Epithelial cell of prostate (primary cell): Measurements from ENCODE around the gene APBA2.

Source experiments
- DNase-seq: peaks from one replicate; pipeline ENCODE4 v3.0.0-alpha.2; 2011; ENCODE audit warnings: low read depth, low spot score
- H3K27ac ChIP-seq: fragments of 450-650 bp; 2 replicates; pipeline ENCODE4 v1.5.1; 2017; ENCODE audit warnings: mild to moderate bottlenecking

Gene APBA2

GRCh38 chr15:29066310-29066709 lies 180.5 kb downstream of the APBA2 start:
- no peak for DNase-seq
- H3K27ac ChIP-seq = no peak overlapping the region

DNA sequence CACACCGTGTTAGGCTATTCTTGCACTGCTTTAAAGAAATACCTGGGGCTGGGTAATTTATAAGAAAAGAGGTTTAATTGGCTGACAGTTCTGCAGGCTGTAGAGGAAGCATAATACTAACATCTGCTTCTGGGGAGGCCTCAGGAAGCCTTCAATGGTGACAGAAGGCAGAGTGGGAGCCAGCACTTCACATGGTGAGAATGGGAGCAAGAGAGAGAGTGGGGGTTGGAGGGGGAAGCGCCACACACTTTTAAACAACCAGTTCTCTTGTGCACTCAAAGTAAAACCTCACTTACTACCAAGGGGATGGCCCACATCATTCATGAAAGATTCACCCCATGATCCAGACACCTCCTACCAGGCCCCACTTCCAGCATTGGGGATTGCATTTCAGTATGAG lies 181.1 kb downstream of the APBA2 start:
- DNase-seq = no peak
- H3K27ac ChIP-seq = no peak overlapping the region

- no peak for DNase-seq
Measured at GRCh38 chr15:29067949-29068348, 182.2 kb downstream of the APBA2 start.

GRCh38 chr15:29070471-29071231 lies 184.9 kb downstream of the APBA2 start:
- no peak overlapping the region for H3K27ac ChIP-seq
- DNase-seq = no peak

More at GRCh38 chr15:29067949-29068348, 182.2 kb downstream of the APBA2 start:
- no peak overlapping the region for H3K27ac ChIP-seq

DNA sequence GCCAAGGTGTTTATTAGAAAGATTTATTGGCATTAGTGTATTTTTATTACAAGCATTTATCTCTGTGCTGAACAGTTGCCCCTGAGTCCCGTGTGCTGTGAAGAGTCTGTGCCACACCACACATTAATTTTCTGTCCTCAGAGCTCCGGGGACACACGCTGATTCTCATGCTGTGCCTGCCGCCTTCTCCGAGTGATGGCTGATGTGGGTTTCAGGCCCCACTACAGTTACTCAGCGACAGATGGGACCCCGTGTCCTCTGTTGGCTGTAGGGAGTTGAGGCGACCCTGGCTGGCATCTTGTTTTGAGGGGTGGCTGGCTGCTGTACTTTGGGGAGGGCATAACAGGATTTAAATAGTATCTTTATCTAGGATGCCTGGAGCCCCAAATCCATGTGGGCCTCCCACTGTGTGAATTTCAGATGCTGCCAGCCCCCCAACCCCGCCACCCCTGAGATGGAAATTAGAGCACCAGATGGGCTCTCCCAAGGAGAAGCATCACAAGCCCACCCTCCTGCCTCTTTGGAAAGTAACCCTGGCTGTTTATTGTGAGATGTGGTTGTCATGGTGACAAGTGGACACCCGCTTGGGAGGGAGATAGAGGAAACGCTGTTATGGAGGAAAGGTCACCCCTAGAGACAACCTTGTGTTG lies 185.6 kb downstream of the APBA2 start:
- no peak for DNase-seq

DNA sequence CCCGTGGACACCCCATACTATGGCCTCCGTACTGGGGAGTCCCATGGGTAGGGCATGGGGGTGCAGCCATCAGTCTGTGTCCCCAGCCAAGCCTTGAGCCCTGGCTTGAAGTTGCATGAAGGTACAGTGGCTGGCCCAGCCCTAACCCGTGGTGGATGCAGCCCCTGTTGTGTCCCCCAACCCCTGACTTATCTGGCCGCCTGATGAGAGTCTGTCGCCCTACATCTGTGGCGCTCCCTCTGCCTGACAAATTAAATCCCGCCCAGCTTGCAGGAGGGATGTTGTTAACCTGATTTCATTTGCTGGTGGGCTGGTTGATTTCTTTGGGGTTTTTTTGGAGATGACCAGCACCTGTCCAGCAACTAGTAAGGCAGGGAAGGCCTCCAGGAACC lies 186.1 kb downstream of the APBA2 start:
- no peak overlapping the region for H3K27ac ChIP-seq
- DNase-seq = no peak

More for the DNA sequence above, 185.6 kb downstream of the APBA2 start:
- H3K27ac ChIP-seq = no peak overlapping the region

GRCh38 chr15:29072444-29072843 lies 186.7 kb downstream of the APBA2 start:
- DNase-seq = no peak
- H3K27ac ChIP-seq = no peak overlapping the region

- H3K27ac ChIP-seq = peak overlapping the region; percentile 14
- peak; percentile 85 for DNase-seq
Measured at GRCh38 chr15:29074045-29074444, 188.3 kb downstream of the APBA2 start.

DNA sequence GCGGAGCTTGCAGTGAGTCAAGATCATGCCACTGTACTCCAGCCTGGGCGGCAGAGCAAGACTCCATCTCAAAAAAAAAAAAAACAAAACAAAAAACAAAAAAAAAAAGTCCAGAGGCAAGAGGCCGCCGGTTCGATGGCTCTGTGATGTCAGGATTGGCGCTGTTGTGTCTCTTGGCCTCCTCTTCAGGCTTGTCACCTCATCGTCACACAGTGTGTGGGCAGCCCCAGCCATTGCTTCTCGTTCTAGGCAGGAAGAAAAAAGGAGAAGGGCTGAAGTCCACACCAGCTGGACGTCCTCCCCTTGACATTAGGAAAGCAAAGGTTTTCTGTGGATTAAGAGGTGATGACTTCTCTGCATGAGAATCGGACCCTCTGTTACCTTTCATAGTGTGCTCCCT lies 192.8 kb downstream of the APBA2 start:
- no peak for DNase-seq
- H3K27ac ChIP-seq = no peak overlapping the region

- no peak overlapping the region for H3K27ac ChIP-seq
- DNase-seq = no peak
Measured at GRCh38 chr15:29079479-29079878, 193.7 kb downstream of the APBA2 start.

DNA sequence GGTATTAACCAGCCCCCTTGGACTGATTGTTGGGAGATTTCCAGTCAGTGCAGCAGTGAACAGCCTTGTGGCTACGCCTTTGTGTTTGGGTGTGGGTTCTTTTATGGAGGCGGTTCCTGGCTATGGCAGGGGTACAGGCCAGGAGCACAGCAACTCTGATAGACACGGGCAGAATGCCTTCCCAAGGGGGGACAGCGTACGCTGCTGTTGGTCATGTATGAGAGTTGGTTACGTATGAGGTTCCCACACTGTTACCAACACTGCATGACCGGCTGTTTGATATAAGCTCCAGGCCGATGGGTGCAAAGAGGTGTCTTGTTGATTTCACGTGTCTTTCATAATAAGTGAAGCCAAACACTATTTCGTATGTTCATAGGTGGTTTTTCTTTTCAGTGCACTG lies 196.0 kb downstream of the APBA2 start:
- no peak overlapping the region for H3K27ac ChIP-seq
- no peak for DNase-seq

DNA sequence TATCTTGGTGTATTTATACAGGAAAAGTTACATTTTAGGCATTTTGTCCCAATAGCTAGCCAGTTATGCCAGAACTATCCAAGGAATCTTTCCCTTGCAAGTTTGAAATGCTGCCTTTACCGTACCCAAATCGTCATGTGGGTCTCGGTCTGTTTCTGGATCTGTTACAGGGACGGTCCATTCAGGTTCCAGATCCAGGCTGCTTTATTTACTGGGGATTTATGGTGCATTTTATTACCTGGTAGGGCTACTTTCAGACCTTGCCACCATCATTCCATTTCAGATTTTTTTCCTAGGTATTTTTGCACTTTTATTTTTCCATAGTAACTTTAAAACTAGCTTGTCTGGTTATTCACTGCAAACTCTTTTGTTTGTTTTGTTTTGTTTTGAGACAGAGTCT lies 197.4 kb downstream of the APBA2 start:
- DNase-seq = no peak
- no peak overlapping the region for H3K27ac ChIP-seq

- no peak overlapping the region for H3K27ac ChIP-seq
- no peak for DNase-seq
Measured at GRCh38 chr15:29083858-29084257, 198.1 kb downstream of the APBA2 start.

DNA sequence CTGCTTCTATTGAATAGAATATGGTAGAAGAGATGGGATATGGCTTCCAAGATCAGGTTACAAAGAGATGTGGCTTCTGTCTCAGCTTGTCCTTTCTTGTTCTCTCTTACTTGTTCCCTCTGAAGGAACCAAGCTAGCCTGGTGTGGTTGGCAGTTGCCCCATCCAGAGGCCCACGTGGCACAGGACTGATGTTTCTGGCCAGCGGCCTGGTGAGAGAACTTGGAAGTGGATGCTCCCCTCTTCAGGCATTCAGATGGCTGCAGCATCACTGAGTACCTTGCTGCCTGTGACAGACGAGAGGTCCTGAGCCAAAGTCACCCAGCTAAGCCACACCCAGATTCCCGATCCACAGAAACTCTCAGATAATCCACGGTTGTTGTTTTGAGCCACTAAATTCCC lies 200.2 kb downstream of the APBA2 start:
- H3K27ac ChIP-seq = no peak overlapping the region
- DNase-seq = no peak

DNA sequence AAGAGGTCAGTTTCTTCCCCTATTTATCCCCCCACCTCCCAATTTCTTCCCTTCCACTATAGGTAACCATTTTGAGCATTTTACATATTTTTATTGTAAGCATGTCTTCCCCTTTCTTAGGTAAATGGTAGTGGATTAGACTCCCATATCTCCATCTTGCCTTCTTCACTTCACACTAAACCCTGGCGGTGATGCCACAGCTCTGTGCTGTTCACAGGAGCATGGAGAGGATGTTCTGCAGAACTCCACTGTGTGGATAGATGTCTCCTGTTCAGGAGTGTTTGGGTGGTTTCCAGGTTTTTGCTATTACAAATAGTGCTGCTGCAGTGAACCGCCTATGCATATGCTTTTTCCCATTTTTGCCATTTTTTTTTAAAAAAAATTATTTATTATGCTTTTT lies 201.1 kb downstream of the APBA2 start:
- H3K27ac ChIP-seq = no peak overlapping the region
- DNase-seq = no peak

DNA sequence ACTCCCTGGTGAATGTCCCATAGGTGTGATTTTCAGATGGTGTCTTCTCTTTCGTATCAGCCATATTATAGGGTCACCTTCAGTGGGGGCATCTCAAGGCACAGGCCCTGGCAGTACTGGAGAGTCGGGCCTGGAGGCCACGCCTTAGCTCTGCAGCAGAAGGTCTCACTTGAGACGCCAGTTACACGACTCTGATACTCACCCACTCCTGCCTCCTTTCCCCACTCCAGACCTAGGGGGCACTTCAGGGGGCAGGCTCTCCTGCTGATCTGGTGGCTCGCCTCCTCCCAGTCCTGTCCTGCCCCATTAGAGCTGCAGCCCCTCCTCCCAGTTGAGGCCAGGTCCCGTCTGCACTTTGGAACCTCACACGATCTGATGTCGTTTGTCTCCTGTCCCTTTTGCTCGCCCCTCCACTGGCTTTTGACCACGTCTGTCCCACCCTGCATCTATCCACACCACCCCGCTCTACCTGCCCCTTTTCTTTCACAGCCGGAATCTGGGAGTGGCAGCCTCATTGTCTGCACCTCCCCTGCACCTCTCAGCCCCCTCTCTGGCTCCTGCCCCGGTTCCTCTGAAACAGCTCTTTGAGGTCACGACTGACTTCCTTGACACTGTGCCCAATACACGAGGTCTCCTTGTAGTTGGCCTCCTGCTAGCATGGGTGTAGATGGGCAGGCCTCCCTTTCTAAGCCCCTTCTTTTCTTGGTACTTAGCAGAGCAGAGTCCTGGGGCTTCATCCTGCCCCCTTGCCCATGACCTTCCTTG lies 201.9 kb downstream of the APBA2 start:
- no peak for DNase-seq
- H3K27ac ChIP-seq = no peak overlapping the region

- no peak for DNase-seq
- no peak overlapping the region for H3K27ac ChIP-seq
Measured at GRCh38 chr15:29088666-29089065, 202.9 kb downstream of the APBA2 start.

DNA sequence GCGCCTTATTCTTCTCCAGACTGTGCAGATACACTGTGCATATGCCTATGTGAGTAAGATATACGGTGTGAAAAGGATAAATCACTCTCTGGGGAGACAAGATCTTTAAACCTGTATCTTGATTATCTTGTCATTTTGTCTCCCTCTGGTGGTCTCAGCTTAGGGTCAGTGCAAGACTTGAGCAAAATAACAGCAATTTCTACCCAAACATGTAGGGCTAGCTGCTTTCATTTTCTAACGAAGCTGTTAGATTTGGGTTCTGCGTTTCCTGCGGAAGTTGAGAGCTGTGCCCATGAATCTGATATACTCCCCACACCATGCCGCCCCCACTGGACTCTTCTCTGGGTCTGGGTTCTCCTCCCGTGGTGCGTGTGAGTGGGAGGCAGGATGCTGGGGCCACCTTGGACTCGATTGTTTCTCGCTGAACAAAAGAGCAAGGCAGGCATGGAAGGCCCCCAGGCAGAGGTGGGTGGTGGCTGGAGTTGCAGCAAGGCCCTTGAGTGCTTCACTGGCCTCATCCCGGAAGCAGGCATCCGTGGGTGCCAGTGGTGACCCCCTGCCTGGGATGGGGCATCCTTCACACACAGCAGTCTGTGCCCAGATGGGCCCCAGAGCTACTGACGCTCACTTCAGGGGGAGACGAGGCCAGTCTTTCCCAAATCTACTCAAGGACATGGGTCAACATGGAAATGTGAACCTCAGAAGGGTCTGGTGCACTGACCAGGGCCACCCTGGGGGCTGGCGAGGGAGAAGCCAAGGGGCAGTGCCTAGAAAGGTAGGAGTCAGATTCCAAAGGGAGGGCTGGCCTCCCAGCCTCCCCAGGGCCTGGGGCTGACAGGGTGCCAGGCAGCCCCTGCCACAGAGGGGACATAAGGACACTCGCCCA lies 204.2 kb downstream of the APBA2 start:
- no peak overlapping the region for H3K27ac ChIP-seq
- DNase-seq = no peak

GRCh38 chr15:29090617-29091466 lies 205.1 kb downstream of the APBA2 start:
- no peak for DNase-seq
- H3K27ac ChIP-seq = no peak overlapping the region
